HG02981 (cell line): ENCODE results near the gene PDZK1.
"Not testable (repeated sequence)": the region's sequence is repeated elsewhere in the genome, so short reads cannot be mapped to it uniquely, and the experiment has no call there.

Experiments used
- ATAC-seq: cut with Tn5 transposase; IDR thresholded peaks from one replicate; pipeline ENCODE4 v1.9.1; 2021; ENCODE audit warnings: mild to moderate bottlenecking, moderate library complexity; ENCODE audit not compliant: unreplicated experiment

Gene PDZK1

DNA sequence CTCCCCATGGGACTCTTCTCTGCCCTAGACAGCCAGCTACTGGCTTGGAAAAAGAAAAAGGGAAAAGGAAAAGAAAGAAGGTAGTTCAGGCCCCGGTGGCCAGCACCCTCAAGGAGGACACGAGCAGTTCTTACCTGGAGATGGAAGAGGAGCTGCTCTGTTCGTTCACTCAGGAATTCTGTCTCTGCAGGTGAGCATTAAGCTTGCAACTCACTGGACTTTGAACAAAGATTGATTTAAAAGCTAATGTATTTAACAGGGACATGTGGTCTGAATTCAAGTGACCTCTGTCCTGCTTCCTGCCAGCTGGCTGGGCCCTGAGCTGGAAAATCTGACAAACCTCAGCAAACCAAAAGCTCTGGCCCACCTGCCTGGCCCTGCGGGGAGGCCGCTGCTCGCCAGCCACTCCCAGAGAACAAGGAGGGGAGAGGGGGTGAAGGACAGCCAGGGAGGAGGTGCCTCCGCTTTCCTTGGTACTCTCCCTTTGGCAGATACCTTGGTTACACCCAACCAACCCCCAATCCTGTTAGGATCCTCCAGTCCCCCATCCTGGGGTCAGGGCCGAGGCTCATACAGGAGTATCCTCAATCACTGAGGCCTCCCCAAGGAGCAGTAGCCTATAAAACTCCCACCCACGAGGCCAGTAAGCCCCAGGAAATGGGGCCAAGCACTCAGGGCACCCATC lies at the start of gene PDZK1:
Gene PDZK1, minus strand, starts transcription at position 186 of the 685 bp plus-strand sequence. CDS start 19,347 bp downstream, outside the sequence.
- ATAC-seq, result no peak

DNA sequence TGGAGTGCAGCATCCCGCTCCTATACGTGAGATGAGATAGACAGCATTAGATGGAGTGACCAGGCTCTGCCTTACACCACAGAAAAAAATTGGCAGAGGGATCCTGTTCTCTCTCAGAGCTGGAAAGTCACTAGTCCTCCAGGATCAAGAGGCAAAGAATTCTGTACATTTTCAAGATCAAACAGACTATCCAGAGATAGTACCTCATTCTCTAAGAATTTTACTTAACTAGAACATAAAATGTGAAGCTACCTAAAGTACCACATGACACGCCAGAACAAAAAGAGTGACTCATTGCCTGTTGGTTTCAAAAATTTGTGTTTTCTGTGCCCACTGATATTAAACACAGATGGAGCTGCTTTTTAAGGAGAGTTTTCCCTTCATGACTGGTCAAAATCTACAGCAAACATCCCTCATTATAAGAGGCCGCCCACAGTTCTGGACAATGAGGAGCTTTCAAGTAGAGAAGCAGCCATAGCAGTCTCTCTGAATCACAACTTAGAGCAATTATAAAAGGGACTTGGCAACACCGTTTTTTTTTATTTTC lies 44.4 kb upstream of the PDZK1 start:
- ATAC-seq, result no peak

DNA sequence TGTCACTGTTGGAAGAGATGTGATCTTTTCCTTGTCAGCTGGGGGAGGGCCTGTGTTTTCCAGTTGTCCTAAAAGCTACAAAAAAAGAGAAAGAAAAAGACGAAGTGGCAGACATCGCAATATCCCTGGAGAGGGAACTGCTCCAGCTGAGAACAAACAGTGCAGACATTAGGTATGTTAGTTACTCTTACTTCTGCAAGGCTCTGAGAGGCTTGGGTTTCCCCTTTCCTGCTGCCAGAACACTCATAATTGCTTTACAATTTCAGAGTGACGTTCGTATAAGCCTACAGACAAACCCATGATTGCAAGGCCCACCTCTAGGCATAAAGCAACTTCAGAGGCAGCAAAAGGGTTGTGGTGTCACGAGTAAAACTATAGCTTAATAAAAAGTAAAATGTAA lies 43.3 kb upstream of the PDZK1 start:
- no peak for ATAC-seq

DNA sequence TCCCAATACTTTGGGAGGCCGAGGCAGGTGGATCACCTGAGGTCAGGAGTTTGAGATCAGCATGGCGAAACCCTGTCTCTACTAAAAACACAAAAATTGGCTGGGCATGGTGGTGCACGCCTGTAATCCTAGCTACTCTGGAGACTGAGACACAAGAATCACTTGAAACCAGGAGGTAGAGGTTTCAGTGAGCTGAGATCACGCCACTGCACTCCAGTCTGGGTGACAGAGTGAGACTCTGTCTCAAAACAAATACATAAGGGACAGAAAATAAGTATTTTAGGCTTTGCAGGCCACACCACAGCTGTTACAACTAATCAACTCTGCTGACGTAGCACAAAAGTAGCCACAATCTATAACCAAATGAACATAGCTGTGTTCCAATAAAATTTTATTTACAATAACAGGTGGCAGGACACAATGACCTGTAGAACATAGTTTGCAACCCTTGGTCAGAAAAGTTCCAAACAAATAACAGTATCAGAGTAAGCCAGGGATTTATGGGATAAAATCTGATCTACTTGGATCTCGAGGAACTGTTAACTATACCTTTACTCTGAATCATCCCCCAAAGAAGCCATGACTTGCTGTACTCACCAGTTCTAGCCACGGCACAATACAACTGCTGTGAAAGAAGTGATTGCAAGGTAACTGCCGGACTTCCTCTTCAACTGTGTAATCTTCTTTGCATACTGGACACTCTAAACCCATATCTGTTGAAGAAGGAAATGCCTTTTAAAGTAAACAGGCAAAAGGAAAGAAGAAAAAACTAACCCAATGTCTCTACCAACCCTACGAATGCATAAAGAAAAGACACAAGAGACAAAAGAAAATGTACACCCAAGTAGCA lies 40.5 kb upstream of the PDZK1 start:
- no peak for ATAC-seq

DNA sequence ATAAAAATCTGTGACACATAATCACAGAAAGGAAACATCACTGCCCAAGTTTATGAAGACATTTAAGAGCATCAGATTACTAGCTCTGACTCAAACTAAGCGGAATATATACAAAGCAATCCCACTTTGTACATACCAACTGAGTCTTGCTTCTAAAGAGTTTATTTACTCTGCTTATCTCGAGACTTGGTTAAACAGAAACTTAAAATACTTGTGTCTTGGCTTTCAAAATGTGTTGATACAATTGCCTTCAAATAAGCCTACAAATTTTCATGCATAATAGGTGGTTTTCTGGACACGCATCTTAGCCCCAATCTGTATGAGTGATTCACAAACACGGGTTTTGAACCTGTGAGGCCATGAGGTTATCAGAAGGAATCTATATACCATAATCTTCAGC lies 33.1 kb upstream of the PDZK1 start:
- no peak for ATAC-seq

DNA sequence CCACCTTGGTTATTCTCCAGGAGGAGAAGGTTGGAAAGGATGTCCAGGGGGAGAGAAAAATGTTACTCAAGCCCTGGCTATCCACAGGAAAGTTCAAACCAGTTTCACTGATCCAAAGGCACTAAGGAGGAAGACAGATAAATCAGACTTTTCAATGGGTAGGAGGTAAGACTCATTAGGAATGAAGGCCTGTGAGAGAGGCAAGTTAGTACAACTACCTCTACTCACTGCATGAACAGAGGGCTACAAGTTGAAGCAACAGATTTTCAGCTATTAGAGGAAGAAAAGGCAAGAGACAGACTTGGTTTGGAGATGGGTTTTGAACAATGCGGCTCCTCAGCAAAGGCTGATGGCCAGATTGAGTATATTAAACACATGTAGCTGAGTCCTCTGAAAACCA lies 29.0 kb upstream of the PDZK1 start:
- no peak for ATAC-seq

DNA sequence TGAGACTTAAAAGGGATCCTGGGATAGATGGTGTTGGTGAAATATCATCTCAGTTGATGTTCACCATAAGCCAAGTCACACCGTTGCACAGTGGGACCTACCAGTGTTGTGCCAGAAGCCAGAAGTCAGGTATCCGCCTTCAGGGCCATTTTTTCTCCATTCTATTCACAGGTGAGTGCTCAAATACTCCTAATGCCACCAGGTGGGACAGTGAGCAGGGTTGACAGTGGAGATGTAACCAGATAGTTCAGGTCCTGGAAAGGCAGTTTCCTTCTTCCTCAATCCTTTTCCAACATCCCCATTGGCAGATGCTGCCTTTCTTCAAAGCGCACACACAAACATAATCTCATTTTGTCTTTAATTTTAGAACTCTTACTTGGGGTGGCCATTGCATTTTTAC lies 23.7 kb upstream of the PDZK1 start:
- ATAC-seq, result no peak

DNA sequence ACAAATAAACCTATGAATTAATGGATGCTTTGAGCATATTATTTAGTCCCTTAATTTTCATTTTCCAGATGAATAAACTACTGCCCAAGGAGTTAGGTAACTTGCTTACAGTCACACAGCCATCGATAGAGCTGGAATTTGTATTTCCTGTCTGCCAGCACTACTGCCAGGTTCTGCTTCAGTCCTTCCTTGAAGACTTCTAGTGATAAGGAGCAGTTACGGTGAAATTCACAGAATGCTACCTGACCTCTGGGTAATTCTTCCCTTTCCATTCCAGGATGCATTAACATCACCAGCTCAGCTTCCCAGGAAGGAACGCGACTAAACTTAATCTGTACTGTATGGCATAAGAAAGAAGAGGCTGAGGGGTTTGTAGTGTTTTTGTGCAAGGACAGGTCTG lies 23.3 kb upstream of the PDZK1 start:
- no peak for ATAC-seq

DNA sequence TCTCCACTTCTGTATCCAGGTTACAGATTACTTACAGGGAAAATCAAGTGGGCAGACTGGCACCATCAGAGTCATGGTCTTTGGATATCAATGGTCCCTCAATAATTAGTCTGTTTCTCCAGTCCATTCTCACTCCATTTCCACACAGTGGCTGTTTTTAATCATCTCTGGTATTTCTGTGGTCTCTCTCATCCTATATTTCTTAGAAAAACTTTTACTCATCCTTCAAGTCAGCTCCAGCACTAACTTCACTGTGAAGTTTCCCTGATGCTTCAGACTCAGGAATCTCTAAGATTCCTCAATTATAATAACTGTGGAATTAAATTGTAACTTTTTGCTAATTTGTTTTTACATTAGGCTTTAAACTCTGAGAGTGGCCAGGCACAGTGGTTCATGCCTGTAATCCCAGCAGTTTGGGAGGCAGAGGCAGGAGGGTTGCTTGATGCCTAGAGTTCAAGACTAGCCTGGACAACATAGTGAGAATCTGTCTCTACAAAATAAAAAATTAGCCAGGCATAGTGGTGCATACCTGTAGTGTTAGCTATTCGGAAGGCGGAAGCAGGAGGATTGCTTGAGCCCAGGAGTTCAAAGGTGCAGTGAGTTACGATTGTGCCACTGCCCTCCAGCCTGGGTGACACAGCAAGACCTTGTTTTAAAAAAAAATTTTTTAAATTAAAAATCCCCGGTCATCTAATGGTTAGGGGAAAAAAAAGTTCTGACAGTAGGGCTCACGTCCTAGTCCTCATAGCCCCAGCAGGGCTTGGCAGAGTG lies 22.7 kb upstream of the PDZK1 start:
- ATAC-seq, result no peak

DNA sequence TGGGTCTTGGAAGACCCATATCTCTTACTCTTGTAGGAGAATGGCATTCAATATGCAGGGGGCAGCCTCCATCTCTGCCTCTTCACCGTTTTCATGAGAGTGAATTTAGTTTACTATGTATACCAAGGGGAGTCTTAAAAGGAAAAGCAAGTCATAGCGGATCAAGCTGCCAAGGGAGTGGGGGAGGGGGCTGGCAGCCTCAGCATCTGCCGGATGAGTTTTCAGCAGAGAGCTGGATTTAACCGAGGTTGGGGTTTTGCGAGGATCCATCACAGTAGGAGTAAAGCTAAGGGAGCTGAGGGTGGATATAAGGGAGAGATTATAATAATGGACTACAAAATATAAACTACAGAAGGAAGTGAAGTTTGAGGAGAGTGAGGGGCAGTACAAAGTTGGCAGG lies 22.0 kb upstream of the PDZK1 start:
- no peak for ATAC-seq

DNA sequence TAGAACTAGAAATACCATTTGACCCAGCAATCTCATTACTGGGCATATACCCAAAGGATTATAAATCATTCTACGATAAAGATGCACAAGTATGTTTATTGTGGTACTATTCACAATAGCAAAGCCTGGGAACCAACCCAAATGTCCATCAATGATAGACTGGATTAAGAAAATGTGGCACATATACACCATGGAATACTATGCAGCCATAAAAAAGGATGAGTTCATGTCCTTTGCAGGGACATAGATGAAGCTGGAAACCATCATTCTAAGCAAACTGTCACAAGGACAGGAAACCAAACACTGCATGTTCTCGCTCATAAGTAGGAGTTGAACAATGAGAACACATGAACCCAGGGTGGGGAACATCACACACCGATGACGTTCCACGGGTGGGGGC lies 19.0 kb upstream of the PDZK1 start:
- not testable (repeated sequence) for ATAC-seq

DNA sequence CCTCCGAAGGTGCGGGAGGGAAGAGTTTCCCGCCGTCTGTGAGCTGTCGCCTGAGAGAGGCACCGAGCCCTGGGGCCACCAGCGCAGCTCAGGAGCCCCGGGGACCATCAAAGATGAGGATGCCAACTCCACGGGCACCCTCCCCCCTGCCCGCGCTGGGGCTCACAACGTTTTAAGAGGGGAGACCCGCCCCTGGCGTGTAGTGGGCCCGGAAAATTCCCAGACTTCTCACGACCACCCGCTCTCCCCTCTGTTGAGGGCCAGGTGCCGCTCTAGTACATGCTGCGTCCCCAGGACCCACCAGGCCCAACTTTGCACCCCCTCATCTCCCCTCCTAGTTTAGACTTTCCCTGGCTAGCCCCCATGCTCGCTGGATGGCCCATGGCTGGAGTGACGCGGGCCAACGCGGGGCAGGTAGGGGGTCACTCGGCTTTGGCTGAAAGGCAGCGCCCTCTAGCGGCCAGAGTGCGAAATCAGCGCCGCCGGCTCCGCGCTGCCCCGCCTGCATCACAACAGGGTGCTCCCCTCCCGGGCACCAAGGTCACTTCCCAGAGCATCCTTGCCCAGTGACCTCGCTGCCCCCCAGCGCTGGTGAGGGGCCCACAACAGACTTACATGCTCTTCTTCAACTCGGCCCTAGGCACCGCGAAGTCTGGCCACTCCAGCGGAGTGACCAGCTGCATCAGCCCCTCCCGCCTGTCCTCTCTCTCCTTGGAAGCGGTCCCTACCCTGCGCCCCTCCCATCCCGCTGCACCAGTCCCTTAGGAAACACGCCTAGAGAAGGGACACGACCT lies 13.9 kb upstream of the PDZK1 start:
- peak; percentile 85 for ATAC-seq

DNA sequence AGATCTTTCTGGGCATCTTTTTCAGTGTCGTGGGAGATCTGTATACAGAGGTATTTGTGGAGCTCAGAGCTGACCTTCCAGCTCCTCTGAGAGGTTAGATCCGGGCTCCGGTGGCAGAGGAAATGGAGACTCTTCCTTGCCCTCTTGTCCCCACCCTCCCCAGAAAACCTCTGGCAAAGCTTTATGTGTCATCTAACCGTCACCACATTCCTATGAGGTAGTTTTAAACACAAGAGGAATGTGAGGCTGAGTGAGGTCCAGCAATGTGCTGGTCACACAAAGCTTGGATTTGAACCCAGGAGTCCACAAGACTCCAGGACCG lies 13.3 kb upstream of the PDZK1 start:
- no peak for ATAC-seq

DNA sequence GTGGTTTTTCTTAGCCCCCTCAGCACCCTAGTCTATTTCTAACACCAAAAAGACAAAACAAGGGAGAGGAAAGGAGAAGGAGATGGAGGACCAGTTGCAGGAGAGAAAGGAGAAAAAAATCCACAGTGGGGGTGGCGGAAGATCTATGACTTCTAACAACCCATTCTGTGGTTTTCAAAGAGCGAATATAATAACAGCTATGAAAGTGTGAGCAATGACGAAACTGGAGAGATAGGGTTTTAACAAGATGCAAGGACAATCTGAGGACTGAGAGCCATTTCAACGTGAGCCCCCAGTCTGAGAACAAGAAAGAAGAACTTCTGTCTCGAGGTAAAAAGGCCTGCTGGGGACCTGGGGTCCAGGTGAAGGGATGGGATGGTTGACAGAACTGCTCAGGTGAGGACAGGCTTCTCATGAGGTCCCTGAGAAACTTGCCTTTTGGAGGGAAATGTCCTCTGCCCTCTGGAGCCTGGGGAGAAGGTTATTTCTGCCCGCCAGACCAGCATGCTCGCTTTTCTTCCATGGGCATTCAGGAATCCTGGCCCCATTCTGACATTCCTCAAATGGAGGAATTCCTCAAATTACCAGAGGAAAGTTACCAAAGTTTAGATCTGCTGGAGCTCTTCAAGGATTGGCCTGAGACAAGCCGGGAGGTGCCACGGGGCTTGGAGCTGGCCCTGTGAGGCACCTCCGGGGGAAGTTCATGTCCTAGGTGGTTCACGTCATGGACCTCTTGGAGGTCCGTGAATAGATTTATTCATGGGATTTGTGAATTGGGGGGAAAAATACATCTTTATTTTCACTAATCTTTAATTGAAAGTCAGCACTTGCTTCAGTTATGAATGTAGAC lies 12.3 kb upstream of the PDZK1 start, which contains the start of gene CD160:
Gene CD160, plus strand, starts transcription at position 270 of the 850 bp plus-strand sequence. CDS start 8,829 bp downstream, outside the sequence.
- ATAC-seq, result no peak

DNA sequence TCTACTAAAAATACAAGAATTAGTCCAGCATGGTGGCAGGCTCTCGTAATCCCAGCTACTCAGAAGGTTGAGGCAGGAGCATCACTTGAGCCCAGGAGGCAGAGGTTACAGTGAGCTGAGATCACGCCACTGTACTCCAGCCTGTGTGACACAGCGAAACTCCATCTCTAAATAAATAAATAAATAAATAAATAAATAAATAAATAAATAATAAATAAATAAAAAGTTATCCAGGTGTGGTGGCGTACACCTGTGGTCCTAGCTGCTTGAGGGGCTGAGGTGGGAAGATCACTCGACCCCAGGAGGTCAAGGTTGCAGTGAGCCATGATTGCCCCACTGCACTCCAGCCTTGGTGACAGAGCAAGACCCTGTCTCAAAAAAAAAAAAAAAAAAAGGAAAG lies 11.3 kb upstream of the PDZK1 start:
- ATAC-seq, result not testable (repeated sequence)

DNA sequence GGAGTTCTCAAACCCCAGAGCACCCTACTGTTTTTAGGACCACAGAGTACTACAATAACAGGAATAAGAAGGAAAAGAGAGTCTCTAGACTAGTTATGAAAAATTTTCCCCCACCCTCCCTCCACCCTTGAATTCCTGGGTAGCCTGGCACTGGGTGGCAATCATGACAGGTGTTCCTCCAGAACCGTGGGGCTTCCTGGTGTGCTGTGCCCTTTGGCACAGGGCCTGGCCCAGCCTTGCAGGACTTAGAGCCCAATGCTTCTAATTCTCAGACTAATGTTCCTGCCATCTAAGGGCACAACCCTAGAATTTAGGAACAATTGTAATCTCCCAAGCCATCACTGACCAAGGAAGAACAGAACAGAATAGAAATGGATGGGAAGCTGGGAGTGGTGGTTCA lies 10.7 kb upstream of the PDZK1 start:
- no peak for ATAC-seq

DNA sequence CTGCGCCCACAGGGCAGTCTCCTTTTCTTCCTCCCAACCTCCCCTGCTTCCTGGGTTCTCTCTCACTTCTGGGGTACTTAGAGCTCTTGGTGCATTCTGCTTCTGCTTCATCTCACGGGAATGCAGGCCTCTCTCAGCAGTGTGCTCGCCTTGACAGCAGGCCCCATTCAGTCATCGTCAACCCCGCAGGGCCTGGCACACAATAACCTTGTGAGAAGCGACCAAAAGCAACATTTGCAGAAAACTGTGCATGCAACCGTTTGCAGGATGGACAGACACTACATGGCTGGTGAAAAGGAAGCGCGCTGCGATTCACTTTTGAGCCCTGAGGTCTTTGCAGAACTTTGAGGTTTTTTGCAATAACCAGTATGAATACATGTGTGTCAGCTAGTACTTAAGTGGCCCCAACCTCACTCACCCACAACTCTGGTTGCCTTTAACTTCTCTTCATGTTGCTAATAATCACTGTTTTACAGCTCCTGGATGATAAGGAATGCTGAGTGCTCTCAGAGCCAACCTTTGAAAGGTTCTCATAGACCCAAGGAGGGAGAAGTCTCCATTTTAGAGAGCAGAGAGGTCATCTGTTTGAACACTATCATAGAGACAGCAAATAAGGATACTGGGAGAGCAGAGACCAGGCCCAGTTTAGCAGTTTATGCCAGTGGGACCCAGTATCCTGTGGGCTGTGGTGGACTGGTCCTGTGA lies 9.6 kb upstream of the PDZK1 start:
- ATAC-seq, result no peak

DNA sequence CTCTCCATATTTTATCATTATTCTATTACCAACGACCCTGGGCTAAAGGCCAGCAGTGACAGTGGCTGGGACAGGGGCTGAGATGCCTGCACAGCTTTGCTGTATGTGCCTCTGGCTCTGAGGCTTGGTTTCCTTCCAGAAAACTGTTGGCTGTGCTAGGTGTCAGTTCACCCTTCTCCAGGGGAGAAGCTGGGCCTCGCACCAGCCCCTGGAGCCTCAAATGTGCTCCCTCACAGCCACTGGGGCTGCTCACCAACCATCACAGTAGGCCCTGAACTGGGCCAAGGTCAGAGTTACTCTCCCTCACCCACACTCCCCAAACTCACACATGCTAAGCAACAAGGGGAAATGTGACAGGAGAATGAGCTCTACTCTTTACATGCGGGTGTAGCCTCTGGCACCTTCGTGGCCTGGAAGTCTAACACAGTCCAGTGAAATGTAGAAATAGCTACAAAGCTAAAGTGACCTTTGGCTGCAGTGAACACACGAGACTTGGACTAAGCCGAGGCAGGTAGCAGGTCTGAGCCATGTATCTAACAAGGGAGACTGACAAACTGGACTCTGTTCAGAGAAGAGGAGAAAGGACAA lies 7.5 kb upstream of the PDZK1 start:
- no peak for ATAC-seq

DNA sequence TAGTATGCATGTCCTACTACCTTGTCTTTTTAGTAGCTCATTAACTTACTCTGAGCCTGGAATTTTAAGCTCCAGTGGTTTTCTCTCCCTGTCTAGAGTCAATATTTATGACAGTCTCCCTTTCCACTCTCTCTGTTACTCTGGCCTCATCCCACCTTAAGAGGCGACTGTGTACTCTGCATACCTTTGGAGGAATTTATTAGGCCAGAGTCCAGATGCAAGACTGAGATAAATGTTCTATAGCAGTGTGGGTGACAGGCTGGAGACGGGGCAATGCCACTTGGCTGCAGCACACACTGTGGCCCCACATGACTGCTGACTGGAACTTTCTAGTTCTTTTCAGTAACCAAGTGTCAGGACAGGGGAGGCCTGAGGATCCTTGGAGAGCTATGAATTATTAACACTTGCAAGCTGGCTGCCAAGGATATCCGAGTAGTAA lies 4.1 kb upstream of the PDZK1 start:
- no peak for ATAC-seq
